Activated effector memory CD4-positive, alpha-beta T cell treated with Interleukin-2 at 50 U/mL for 16 hours (primary cell): ENCODE data around the gene POLA1.

Experiments
- DNase-seq: peaks from one replicate; pipeline ENCODE4 v3.0.0-alpha.2; 2020

The POLA1 gene

GRCh38 chrX:24702362-24703184, 8.9 kb downstream of the POLA1 start:
- DNase-seq = no peak

- DNase-seq = no peak
Measured at GRCh38 chrX:24703185-24703494, 9.4 kb downstream of the POLA1 start.

- no peak for DNase-seq
Measured at GRCh38 chrX:24718771-24719170, 25.1 kb downstream of the POLA1 start.

- DNase-seq = no peak
Measured at GRCh38 chrX:24720036-24720435, 26.3 kb downstream of the POLA1 start.

- no peak for DNase-seq
Measured at GRCh38 chrX:24728530-24728929, 34.8 kb downstream of the POLA1 start.

- DNase-seq = no peak
Measured at GRCh38 chrX:24732766-24733500, 39.2 kb downstream of the POLA1 start.

- DNase-seq = no peak
Measured at GRCh38 chrX:24741330-24741729, 47.6 kb downstream of the POLA1 start.

GRCh38 chrX:24748196-24748595, 54.5 kb downstream of the POLA1 start:
- DNase-seq = no peak

- no peak for DNase-seq
Measured at GRCh38 chrX:24759786-24760185, 66.1 kb downstream of the POLA1 start.

GRCh38 chrX:24760363-24761000, 66.8 kb downstream of the POLA1 start:
- DNase-seq = no peak

GRCh38 chrX:24761306-24761705, 67.6 kb downstream of the POLA1 start:
- no peak for DNase-seq

GRCh38 chrX:24763989-24764388, 70.3 kb downstream of the POLA1 start:
- DNase-seq = no peak

- DNase-seq = no peak
Measured at GRCh38 chrX:24767557-24767956, 73.8 kb downstream of the POLA1 start.

GRCh38 chrX:24768556-24768955, 74.8 kb downstream of the POLA1 start:
- no peak for DNase-seq

GRCh38 chrX:24774650-24775049, 80.9 kb downstream of the POLA1 start:
- no peak for DNase-seq

- no peak for DNase-seq
Measured at GRCh38 chrX:24775891-24776290, 82.2 kb downstream of the POLA1 start.

- DNase-seq = no peak
Measured at GRCh38 chrX:24777660-24778059, 83.9 kb downstream of the POLA1 start.

- DNase-seq = no peak
Measured at GRCh38 chrX:24782011-24782410, 88.3 kb downstream of the POLA1 start.

GRCh38 chrX:24789047-24789446, 95.3 kb downstream of the POLA1 start:
- no peak for DNase-seq

GRCh38 chrX:24790166-24790565, 96.4 kb downstream of the POLA1 start:
- no peak for DNase-seq

- no peak for DNase-seq
Measured at GRCh38 chrX:24796204-24796603, 102.5 kb downstream of the POLA1 start.

GRCh38 chrX:24799078-24799477, 105.4 kb downstream of the POLA1 start:
- DNase-seq = no peak

- DNase-seq = no peak
Measured at GRCh38 chrX:24799565-24799964, 105.8 kb downstream of the POLA1 start.

- no peak for DNase-seq
Measured at GRCh38 chrX:24805201-24805600, 111.5 kb downstream of the POLA1 start.
